Subcutaneous abdominal adipose tissue (tissue), 5 donors: ENCODE data around the gene ACOXL.

Experiments
- H3K27ac ChIP-seq: one replicate; pipeline ENCODE4 v1.7.0; 2013; ENCODE audit warnings: low read depth, mild to moderate bottlenecking, inconsistent platforms, low read length, moderate library complexity
- H3K27me3 ChIP-seq, 5 donors: one replicate each; pipeline ENCODE4 v1.7.0; 2013; ENCODE audit warnings: low read length in 5 of 5, inconsistent platforms in 1 of 5; ENCODE audit not compliant: control insufficient read depth in 5 of 5, insufficient read depth in 4 of 5
- H3K36me3 ChIP-seq, 5 donors: one replicate each; pipeline ENCODE4 v1.7.0; 2013; ENCODE audit warnings: low read length in 5 of 5; ENCODE audit not compliant: control insufficient read depth in 5 of 5, insufficient read depth in 5 of 5
- H3K4me1 ChIP-seq, 5 donors: one replicate each; pipeline ENCODE4 v1.7.0; 2013; ENCODE audit warnings: low read length in 5 of 5, mild to moderate bottlenecking in 3 of 5, moderate library complexity in 1 of 5; ENCODE audit not compliant: control insufficient read depth in 5 of 5, insufficient read depth in 5 of 5
- H3K4me3 ChIP-seq, 5 donors: one replicate each; pipeline ENCODE4 v1.7.0; 2013; ENCODE audit warnings: low read length in 5 of 5, low read depth in 1 of 5
- H3K9ac ChIP-seq, 5 donors: one replicate each; pipeline ENCODE4 v1.7.0; 2013; ENCODE audit warnings: low read length in 5 of 5, mild to moderate bottlenecking in 4 of 5, moderate library complexity in 3 of 5
- H3K9me3 ChIP-seq, 5 donors: one replicate each; pipeline ENCODE4 v1.7.0; 2013; ENCODE audit warnings: low read length in 5 of 5; ENCODE audit not compliant: control insufficient read depth in 5 of 5
- donor health status: healthy.
- donor health status: healthy.
- donor health status: healthy.
- donor health status: healthy.
- donor health status: healthy.

Gene ACOXL

GRCh38 chr2:110737783-110738182 is 5.4 kb downstream of the ACOXL start:
- H3K4me1 ChIP-seq: peaks cover 0 to 4% (median 4%) of the 10 kb centered on the region in 5 donors
- no peak overlapping the region for H3K4me3 ChIP-seq
- H3K27me3 ChIP-seq: peaks cover 17 to 34% (median 25%) of the 10 kb centered on the region in 5 donors
- H3K36me3 ChIP-seq: no peaks in the 10 kb centered on the region
- H3K9ac ChIP-seq: no peak overlapping the region
- no peak overlapping the region for H3K27ac ChIP-seq
- H3K9me3 ChIP-seq: peaks cover 0 to 12% (median 3%) of the 10 kb centered on the region in 5 donors

DNA sequence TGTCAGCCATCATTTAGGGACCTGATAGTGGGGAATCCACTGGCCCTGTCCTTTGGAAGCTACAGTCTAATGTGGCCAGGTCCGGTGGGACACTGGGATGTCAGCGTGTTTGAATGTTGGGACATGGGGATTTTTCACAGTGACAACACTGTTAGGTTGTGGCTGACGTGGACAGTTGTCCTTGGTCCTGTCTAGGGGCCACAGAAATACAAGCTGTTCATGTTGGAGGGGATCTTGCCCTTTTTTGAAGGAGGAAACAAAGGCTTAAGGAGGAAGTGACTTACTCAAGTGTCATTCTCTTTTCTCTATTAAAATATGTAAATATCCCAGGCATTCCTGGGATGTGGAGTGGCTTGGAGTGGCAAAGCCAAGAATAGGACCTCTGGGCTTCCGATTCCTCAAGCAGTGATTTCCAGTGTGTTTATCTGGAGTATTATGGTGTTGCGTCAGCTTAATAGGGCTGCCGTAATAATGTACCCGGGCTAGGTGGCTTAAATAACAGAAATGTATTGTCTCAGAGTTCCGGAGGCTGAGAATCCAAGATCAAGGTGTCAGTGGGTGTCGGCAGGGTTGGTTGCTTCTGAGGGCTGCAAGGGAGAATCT is 8.5 kb downstream of the ACOXL start:
- H3K9me3 ChIP-seq: peaks cover 0 to 12% (median 3%) of the 10 kb centered on the region in 5 donors
- H3K36me3 ChIP-seq: no peaks in the 10 kb centered on the region
- H3K27ac ChIP-seq: no peak overlapping the region
- H3K27me3 ChIP-seq: peaks cover 0 to 12% (median 4%) of the 10 kb centered on the region in 5 donors
- H3K4me1 ChIP-seq: no peaks in the 10 kb centered on the region
- H3K4me3 ChIP-seq: no peak overlapping the region
- H3K9ac ChIP-seq: no peak overlapping the region

DNA sequence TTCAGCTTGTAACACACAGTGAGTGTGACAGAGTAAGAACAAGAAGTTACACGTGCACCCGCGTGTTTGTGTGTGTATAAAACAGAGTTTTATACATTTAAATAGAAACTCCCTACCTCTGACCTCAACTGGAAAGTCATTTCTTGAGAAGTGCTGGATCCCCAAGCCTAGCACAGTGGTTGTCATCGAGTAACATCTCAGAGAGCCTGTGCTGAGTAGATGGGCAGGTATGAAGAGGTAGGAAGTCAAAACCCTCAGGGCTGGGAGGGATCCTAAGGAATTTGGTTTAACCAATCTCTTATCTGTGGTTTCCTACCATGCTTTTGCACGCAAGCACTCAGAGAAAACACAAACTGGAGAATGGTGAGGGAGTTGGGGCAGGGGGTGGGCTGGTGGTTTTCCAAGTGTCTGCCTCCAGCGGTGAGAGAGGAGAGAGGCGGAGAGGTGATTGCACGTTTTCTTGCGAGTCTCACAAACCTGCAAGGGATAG is 9.2 kb downstream of the ACOXL start:
- Histone ChIP-seq H3K9ac (no peak overlapping the region), H3K27me3 (peaks cover 0 to 16% (median 3%) of the 10 kb centered on the region in 5 donors), H3K9me3 (peaks cover 0 to 12% (median 3%) of the 10 kb centered on the region in 5 donors), H3K27ac (no peak overlapping the region), H3K4me3 (no peak overlapping the region), H3K36me3 (no peaks in the 10 kb centered on the region), H3K4me1 (no peaks in the 10 kb centered on the region)

DNA sequence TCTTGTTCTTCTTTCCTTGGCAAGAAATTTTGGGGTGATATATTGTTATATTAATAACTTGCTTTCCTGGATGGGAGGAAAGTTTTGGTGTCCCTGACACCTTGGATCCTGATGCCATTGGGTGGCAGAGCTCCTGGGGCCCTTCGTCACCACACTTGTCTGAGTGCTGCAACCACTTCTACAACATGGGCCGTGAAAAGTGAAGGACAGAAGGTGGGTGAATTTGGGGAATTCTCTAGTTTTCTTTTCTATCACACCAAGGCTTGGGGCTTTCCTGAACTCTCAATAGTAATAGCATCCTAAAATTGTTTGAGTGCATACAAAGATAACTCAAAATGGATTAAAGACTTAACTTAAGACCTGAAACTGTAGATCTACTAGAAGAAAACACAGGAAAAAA is 10.0 kb downstream of the ACOXL start:
- Histone ChIP-seq H3K27me3 (peaks cover 0 to 14% (median 3%) of the 10 kb centered on the region in 5 donors), H3K4me3 (no peak overlapping the region), H3K36me3 (no peaks in the 10 kb centered on the region)

DNA sequence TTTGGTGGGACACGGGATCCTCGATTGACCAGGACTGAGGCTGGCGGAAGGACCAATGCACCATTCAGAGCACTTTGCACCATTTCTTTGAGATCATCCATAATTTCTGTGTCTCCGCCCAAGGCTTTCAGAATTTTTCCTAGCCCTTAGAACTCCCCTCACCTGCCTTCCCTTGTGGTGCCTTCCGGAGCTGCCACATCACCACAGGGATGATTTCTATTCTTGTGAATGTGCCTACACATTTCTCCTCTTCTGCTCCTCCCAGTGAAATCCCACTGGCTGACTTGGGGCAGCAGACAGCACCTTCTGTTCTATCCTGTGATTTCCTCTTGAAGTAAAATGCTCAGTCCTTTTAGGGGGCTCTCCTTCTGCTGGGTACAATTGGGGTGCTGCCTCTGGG is 11.2 kb downstream of the ACOXL start:
- Histone ChIP-seq H3K27ac (no peak overlapping the region), H3K9me3 (peaks cover 0 to 6% (median 0%) of the 10 kb centered on the region in 5 donors), H3K27me3 (peaks cover 0 to 13% (median 9%) of the 10 kb centered on the region in 5 donors), H3K4me1 (no peaks in the 10 kb centered on the region), H3K36me3 (no peaks in the 10 kb centered on the region), H3K4me3 (no peak overlapping the region), H3K9ac (no peak overlapping the region)

More for the DNA sequence above, 10.0 kb downstream of the ACOXL start:
- peaks cover 0 to 12% (median 3%) of the 10 kb centered on the region in 5 donors for H3K9me3 ChIP-seq
- no peak overlapping the region for H3K27ac ChIP-seq
- H3K4me1 ChIP-seq: no peaks in the 10 kb centered on the region
- no peak overlapping the region for H3K9ac ChIP-seq

GRCh38 chr2:110744429-110744828 is 12.1 kb downstream of the ACOXL start:
- Histone ChIP-seq H3K36me3 (no peaks in the 10 kb centered on the region), H3K9ac (no peak overlapping the region), H3K9me3 (peaks cover 0 to 3% (median 0%) of the 10 kb centered on the region in 5 donors), H3K4me1 (no peaks in the 10 kb centered on the region), H3K27ac (no peak overlapping the region), H3K4me3 (no peak overlapping the region), H3K27me3 (peaks cover 0 to 13% (median 9%) of the 10 kb centered on the region in 5 donors)

DNA sequence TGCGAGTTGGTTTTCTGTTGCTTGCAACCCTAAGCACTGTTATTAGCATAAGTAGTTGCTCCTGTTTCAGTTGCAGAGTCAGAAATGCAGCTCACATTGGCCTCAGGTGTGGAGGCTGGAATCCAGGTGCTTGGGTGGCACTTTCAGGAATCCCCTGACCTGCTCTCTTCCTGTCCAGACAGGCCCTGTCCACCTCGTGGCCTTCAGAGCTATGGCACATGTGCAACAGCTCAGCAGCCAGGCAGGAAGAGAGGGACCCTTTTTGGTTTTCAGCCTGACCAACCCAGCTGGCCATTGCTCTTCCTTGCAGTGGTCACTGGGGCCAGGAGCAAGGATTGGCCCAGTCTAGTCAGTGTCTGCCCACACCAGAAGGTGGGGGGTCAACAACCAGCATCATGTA is 12.7 kb downstream of the ACOXL start:
- no peak overlapping the region for H3K4me3 ChIP-seq
- H3K36me3 ChIP-seq: no peaks in the 10 kb centered on the region
- H3K9me3 ChIP-seq: no peaks in the 10 kb centered on the region
- peaks cover 0 to 14% (median 7%) of the 10 kb centered on the region in 5 donors for H3K27me3 ChIP-seq
- no peak overlapping the region for H3K27ac ChIP-seq
- H3K9ac ChIP-seq: no peak overlapping the region
- H3K4me1 ChIP-seq: no peaks in the 10 kb centered on the region

GRCh38 chr2:110746586-110747521 is 14.5 kb downstream of the ACOXL start:
- Histone ChIP-seq H3K27me3 (peaks cover 0 to 11% (median 6%) of the 10 kb centered on the region in 5 donors), H3K4me1 (no peaks in the 10 kb centered on the region), H3K9me3 (no peaks in the 10 kb centered on the region)

DNA sequence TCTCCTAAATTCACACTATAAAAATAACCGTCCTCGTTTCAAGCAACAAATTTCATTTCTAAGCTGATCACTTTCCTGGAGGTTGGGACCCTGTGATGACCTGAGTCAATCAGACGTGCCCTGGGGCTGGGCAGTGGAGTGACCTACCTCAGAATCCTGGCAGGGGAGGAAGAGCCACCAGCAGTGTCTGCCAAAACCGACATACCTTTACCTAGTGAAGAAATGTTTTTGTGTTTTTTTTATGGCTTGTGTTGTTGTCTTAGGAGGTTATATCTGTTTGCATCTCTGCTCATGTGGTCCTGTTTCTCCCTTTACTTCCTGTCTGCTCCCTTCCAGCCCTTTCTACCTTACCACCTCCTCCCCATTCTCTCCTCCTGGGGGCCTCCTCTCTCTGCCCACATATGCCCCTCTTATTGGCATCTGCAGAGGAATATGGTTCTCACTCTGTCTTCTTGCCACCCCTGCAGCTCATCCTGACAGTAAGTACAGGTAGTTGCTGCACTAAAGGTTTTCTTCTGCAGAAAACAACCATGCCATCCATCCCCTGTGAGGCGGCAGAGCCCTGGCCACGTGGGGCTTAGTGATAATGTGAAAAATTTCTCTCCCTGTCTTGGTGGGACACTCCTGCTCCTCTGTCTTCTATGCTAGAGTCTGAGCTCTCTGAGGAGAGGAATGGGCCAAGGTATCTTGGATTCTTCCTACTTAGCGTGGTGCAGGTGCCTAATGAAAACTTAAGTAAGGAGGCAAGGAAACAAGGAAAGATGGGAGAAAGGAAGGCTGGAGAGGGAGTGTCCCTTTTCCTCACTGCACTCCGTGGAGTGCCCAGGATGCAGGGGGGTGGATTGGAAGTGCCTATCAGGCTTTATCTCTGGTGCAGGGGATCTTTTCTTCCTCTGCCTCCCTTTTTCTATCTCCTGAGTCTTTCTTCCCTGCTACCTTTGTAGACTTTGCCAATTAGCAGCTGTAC is 15.4 kb downstream of the ACOXL start:
- Histone ChIP-seq H3K9me3 (no peaks in the 10 kb centered on the region), H3K36me3 (no peaks in the 10 kb centered on the region), H3K27me3 (peaks cover 0 to 11% (median 6%) of the 10 kb centered on the region in 5 donors), H3K4me3 (no peak overlapping the region), H3K27ac (no peak overlapping the region), H3K4me1 (no peaks in the 10 kb centered on the region), H3K9ac (no peak overlapping the region)

More at GRCh38 chr2:110746586-110747521, 14.5 kb downstream of the ACOXL start:
- Histone ChIP-seq H3K4me3 (no peak overlapping the region), H3K9ac (no peak overlapping the region), H3K36me3 (no peaks in the 10 kb centered on the region), H3K27ac (no peak overlapping the region)
